ENCODE results near the gene CFAP46. TPM values are rescaled to one million over a fixed set of nuclear protein-coding genes. Genes with fewer than 3 reads are reported as not detected.

Gene CFAP46
- total RNA-seq, 2 experiments from 2014 or later = not detected

- DNase-seq (ENCODE audit: low spot score) = no peak
- ChIA-PET POLR2A (no interaction called here), CTCF (ENCODE audit: unreplicated experiment) (interaction anchor here (0.6 kb wide), 1 partner anchor 831 kb away, joined by 5 read pairs; no protein-coding TSS in a partner anchor)
- Histone ChIP-seq H3K4me1 (ENCODE audit: insufficient read depth, low read length, poor library complexity, severe bottlenecking) (no peaks in the 10 kb centered on the region), H4K20me1 (ENCODE audit: insufficient read depth, low read length) (no peaks in the 10 kb centered on the region), H3K9me3 (ENCODE audit: low read length) (no peaks in the 10 kb centered on the region), H3K36me3 (ENCODE audit: insufficient read depth, low read length) (no peaks in the 10 kb centered on the region), H2AFZ (ENCODE audit: low read length) (no peak overlapping the region), H3K9me2 (ENCODE audit: insufficient read depth, low read length) (no peaks in the 10 kb centered on the region), H3K4me2 (ENCODE audit: low read length) (no peak overlapping the region), H3K27ac (ENCODE audit: low read depth, low read length, poor library complexity, severe bottlenecking) (no peak overlapping the region), H3K4me3 (ENCODE audit: low read depth, low read length, poor library complexity, severe bottlenecking) (no peak overlapping the region), H3K79me2 (ENCODE audit: insufficient read depth, low read depth, low read length) (no peaks in the 10 kb centered on the region)
- BruUV-seq (replicated peaks) = no TSS peak
- intact Hi-C loops (cut with micrococcal nuclease; ENCODE audit: unreplicated experiment) = no loop called here
- TF ChIP-seq EZH2phosphoT487 (IDR thresholded peaks at IDR 0.05; ENCODE audit: borderline replicate concordance, low read depth, low read length) (no peak), CTCF (conservative IDR thresholded peaks at IDR 0.05; ENCODE audit: low read length) (no peak)
These were observed 1.4 kb downstream of the CFAP46 start for GRCh38 chr10:132940791-132941465.

GRCh38 chr10:132939957-132940790 lies 2.2 kb downstream of the CFAP46 start:
- H3K9me3 ChIP-seq (ENCODE audit: low read length) = no peaks in the 10 kb centered on the region
- BruUV-seq (replicated peaks) = no TSS peak
- no peaks in the 10 kb centered on the region for H3K79me2 ChIP-seq (ENCODE audit: insufficient read depth, low read depth, low read length)
- POLR2A ChIA-PET = no interaction called here
- peak; percentile 78 for TF ChIP-seq CTCF (conservative IDR thresholded peaks at IDR 0.05; ENCODE audit: low read length)
- TF ChIP-seq EZH2phosphoT487 (IDR thresholded peaks at IDR 0.05; ENCODE audit: borderline replicate concordance, low read depth, low read length) = no peak
- no peak overlapping the region for H2AFZ ChIP-seq (ENCODE audit: low read length)
- peak; percentile 41 for DNase-seq (ENCODE audit: low spot score)
- H3K4me3 ChIP-seq (ENCODE audit: low read depth, low read length, poor library complexity, severe bottlenecking) = no peak overlapping the region
- H3K4me2 ChIP-seq (ENCODE audit: low read length) = no peak overlapping the region
- H3K27ac ChIP-seq (ENCODE audit: low read depth, low read length, poor library complexity, severe bottlenecking) = no peak overlapping the region
- intact Hi-C loops (cut with micrococcal nuclease; ENCODE audit: unreplicated experiment) = no loop called here
- no peaks in the 10 kb centered on the region for H3K4me1 ChIP-seq (ENCODE audit: insufficient read depth, low read length, poor library complexity, severe bottlenecking)
- CTCF ChIA-PET (ENCODE audit: unreplicated experiment) = no interaction called here
- no peaks in the 10 kb centered on the region for H4K20me1 ChIP-seq (ENCODE audit: insufficient read depth, low read length)
- H3K9me2 ChIP-seq (ENCODE audit: insufficient read depth, low read length) = no peaks in the 10 kb centered on the region
- H3K36me3 ChIP-seq (ENCODE audit: insufficient read depth, low read length) = no peaks in the 10 kb centered on the region
